ENCODE measurements around the gene KMT5C. TPM values are rescaled to one million over a fixed set of nuclear protein-coding genes. Genes with fewer than 3 reads are reported as not detected.

Gene KMT5C
- total RNA-seq, 1 experiment from 2014 or later, result 63.1 TPM

DNA sequence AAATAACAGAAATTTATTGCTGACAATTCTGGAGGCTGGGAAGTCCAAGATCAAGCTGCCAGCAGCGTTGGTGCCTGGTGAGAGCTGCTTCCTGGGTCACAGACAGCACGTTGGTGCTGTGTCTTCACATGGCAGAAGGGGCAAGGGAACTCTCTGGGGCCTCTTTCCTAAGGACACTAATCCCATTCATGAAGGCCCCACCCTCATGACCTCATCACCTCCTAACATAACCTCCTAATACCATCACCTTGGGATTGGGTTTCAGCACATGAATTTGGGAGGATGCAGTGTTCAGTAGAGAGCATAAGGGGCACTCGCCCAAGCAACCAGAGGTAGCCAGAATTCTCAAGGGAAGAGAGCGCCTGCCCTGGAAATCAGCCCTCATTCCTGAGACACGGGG is 30.2 kb upstream of the KMT5C start:
- H3K4me3 Mint-ChIP-seq, result no peak overlapping the region
- POLR2A ChIA-PET, result no interaction called here
- no peak for DNase-seq (ENCODE audit: low spot score)
- TF ChIP-seq IRF1 (CRISPR knock-in tag; IDR thresholded peaks at IDR 0.05) (no peak), NFE2L1 (CRISPR knock-in tag; IDR thresholded peaks at IDR 0.05) (no peak), ZNF263 (CRISPR knock-in tag; IDR thresholded peaks at IDR 0.05; ENCODE audit: low read depth) (no peak), TP53 (CRISPR knock-in tag; IDR thresholded peaks at IDR 0.05) (no peak), JUN (CRISPR knock-in tag; IDR thresholded peaks at IDR 0.05) (no peak), ZNF121 (CRISPR knock-in tag; IDR thresholded peaks at IDR 0.05) (no peak), TEAD4 (CRISPR knock-in tag; IDR thresholded peaks at IDR 0.05) (no peak), ZNF138 (CRISPR knock-in tag; conservative IDR thresholded peaks at IDR 0.05) (no peak), IRF2 (CRISPR knock-in tag; IDR thresholded peaks at IDR 0.05; ENCODE audit: borderline replicate concordance, low read depth) (no peak), SOX15 (CRISPR knock-in tag; IDR thresholded peaks at IDR 0.05) (no peak), NR3C1 (CRISPR knock-in tag; conservative IDR thresholded peaks at IDR 0.05; ENCODE audit: low read depth) (no peak), USF2 (CRISPR knock-in tag; IDR thresholded peaks at IDR 0.05) (no peak), ATF2 (CRISPR knock-in tag; IDR thresholded peaks at IDR 0.05; ENCODE audit: borderline replicate concordance, low read depth) (no peak), FOXK1 (CRISPR knock-in tag; IDR thresholded peaks at IDR 0.05) (no peak)
- TF ChIP-seq, protein P1, sequence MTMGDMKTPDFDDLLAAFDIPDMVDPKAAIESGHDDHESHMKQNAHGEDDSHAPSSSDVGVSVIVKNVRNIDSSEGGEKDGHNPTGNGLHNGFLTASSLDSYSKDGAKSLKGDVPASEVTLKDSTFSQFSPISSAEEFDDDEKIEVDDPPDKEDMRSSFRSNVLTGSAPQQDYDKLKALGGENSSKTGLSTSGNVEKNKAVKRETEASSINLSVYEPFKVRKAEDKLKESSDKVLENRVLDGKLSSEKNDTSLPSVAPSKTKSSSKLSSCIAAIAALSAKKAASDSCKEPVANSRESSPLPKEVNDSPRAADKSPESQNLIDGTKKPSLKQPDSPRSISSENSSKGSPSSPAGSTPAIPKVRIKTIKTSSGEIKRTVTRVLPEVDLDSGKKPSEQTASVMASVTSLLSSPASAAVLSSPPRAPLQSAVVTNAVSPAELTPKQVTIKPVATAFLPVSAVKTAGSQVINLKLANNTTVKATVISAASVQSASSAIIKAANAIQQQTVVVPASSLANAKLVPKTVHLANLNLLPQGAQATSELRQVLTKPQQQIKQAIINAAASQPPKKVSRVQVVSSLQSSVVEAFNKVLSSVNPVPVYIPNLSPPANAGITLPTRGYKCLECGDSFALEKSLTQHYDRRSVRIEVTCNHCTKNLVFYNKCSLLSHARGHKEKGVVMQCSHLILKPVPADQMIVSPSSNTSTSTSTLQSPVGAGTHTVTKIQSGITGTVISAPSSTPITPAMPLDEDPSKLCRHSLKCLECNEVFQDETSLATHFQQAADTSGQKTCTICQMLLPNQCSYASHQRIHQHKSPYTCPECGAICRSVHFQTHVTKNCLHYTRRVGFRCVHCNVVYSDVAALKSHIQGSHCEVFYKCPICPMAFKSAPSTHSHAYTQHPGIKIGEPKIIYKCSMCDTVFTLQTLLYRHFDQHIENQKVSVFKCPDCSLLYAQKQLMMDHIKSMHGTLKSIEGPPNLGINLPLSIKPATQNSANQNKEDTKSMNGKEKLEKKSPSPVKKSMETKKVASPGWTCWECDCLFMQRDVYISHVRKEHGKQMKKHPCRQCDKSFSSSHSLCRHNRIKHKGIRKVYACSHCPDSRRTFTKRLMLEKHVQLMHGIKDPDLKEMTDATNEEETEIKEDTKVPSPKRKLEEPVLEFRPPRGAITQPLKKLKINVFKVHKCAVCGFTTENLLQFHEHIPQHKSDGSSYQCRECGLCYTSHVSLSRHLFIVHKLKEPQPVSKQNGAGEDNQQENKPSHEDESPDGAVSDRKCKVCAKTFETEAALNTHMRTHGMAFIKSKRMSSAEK (CRISPR knock-in tag; IDR thresholded peaks at IDR 0.05; ENCODE audit: borderline replicate concordance), result no peak
- TF ChIP-seq, protein P2, sequence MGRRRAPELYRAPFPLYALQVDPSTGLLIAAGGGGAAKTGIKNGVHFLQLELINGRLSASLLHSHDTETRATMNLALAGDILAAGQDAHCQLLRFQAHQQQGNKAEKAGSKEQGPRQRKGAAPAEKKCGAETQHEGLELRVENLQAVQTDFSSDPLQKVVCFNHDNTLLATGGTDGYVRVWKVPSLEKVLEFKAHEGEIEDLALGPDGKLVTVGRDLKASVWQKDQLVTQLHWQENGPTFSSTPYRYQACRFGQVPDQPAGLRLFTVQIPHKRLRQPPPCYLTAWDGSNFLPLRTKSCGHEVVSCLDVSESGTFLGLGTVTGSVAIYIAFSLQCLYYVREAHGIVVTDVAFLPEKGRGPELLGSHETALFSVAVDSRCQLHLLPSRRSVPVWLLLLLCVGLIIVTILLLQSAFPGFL (CRISPR knock-in tag; IDR thresholded peaks at IDR 0.05; ENCODE audit: borderline replicate concordance), result no peak
- TF ChIP-seq, protein P3, sequence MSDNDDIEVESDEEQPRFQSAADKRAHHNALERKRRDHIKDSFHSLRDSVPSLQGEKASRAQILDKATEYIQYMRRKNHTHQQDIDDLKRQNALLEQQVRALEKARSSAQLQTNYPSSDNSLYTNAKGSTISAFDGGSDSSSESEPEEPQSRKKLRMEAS (CRISPR knock-in tag; IDR thresholded peaks at IDR 0.05), result no peak
- TF ChIP-seq, protein P4, sequence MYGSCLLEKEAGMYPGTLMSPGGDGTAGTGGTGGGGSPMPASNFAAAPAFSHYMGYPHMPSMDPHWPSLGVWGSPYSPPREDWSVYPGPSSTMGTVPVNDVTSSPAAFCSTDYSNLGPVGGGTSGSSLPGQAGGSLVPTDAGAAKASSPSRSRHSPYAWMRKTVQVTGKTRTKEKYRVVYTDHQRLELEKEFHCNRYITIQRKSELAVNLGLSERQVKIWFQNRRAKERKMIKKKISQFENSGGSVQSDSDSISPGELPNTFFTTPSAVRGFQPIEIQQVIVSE (CRISPR knock-in tag; IDR thresholded peaks at IDR 0.05; ENCODE audit: borderline replicate concordance), result no peak
- TF ChIP-seq, protein P5, sequence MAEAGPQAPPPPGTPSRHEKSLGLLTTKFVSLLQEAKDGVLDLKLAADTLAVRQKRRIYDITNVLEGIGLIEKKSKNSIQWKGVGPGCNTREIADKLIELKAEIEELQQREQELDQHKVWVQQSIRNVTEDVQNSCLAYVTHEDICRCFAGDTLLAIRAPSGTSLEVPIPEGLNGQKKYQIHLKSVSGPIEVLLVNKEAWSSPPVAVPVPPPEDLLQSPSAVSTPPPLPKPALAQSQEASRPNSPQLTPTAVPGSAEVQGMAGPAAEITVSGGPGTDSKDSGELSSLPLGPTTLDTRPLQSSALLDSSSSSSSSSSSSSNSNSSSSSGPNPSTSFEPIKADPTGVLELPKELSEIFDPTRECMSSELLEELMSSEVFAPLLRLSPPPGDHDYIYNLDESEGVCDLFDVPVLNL (CRISPR knock-in tag; IDR thresholded peaks at IDR 0.05; ENCODE audit: borderline replicate concordance, low read depth), result no peak
- TF ChIP-seq, protein P6, sequence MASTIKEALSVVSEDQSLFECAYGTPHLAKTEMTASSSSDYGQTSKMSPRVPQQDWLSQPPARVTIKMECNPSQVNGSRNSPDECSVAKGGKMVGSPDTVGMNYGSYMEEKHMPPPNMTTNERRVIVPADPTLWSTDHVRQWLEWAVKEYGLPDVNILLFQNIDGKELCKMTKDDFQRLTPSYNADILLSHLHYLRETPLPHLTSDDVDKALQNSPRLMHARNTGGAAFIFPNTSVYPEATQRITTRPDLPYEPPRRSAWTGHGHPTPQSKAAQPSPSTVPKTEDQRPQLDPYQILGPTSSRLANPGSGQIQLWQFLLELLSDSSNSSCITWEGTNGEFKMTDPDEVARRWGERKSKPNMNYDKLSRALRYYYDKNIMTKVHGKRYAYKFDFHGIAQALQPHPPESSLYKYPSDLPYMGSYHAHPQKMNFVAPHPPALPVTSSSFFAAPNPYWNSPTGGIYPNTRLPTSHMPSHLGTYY (CRISPR knock-in tag; IDR thresholded peaks at IDR 0.05), result no peak
- CTCF ChIA-PET, result no interaction called here
- no peaks in the 10 kb centered on the region for H3K9me3 Mint-ChIP-seq
- peaks cover 6% of the 10 kb centered on the region for H3K4me1 Mint-ChIP-seq
- H3K27me3 Mint-ChIP-seq (ENCODE audit: low read depth), result no peaks in the 10 kb centered on the region
- no peak overlapping the region for H3K27ac Mint-ChIP-seq
- ATAC-seq, result no peak
- H3K36me3 Mint-ChIP-seq, result peaks cover 31% of the 10 kb centered on the region
